Measurements from ENCODE around the gene SLCO3A1.

Gene SLCO3A1

DNA sequence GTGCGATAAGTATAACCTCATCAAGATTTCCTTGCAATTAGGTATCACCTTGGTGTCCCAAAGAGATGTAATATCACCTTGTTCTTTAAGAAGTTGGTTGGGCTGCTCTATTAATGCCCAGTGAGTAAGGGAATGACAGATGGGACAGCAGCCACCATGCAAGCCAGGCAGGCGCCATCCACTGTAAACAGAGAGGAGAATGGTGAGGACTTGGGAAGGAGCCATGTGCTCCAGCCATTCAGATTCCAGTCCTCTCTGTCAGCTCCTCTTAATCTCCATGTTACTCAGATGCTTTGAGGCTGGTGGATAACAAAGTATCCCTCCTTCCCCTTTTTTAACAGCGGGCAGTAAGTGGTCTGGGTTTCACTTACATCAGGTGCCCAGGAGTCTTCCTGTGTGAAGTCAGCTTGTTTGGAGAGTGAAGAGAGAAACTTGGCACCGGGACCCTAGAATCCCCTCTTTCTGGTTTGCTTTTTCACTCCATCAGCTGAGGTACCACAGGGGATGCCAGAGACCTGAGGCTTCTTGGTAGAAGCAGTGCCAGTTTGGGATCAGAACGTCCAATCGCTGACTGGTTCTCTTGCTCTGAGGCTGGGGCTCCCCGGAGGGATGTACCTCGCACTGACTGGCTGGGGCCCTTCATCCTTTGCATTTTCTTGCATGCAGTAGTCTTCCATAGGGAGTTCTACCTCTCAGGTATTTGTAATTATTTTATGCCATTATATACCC lies 29.5 kb downstream of the SLCO3A1 start:
- no peak for DNase-seq (ENCODE audit: low read depth)

DNA sequence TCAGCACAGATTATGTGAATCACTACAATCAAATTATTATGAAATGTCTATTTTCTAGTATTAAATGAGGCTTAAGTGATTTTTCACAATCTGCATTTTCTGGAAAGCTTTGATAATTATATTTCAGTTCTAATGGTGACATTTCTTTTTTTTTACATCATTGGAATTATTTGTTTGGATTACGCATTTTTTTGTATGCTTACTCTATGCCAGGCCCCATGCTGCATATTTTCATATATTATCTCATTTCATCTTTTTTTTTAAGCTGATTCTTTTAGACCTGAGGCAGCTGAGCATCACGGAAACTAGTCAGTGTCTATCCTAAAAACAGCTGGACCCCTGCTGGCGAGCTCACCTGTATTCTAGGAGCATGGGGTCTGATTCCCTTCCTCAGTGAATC lies 31.1 kb downstream of the SLCO3A1 start:
- no peak for DNase-seq (ENCODE audit: low read depth)

DNA sequence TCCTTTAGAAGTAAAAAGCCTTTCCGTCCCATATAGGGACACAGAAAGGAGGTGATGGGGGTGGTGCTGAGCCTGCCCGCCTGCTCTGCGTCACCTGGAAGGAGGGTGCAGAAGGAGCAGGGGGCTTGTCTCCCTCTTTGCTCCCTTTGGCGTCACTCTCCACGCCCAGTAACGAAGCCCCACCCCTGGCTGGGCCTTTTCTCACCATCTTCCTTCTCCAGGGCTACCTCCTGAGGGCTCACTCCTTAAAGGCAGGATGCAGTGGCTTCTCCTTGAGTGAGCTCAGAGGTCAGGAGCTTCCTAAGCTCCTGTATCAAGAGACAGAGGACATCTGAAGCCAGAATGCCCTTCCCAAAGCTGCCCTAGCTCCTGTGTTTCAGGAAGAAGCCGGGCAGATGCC lies 31.5 kb downstream of the SLCO3A1 start:
- DNase-seq (ENCODE audit: low read depth), result no peak

DNA sequence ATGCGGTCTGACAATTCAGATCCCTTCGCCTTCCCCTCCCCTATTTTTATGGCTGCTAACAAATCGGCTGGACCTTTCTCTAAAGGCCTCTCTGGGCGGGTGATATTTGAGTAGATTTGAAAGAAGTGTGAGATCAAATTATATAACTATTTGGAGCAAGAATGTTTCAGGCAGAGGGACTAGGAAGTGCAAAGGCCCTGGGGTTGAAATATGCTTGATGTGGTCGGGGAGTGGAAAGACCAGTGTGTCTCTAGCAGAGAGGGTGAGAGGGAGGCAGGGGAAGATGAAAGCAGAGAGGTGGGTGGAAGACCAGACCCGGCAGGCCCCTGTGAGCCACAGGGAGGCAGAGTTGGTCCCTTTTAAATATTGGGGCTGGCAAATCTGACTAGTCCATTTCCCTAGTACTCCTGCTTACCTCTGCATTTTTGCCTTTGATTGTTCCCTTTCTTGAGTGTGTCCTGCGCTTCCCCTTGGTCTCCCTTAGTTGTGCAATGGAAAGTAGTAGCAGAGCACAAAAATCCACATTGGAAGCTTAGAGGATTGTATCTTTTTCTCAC lies 32.3 kb downstream of the SLCO3A1 start:
- no peak for DNase-seq (ENCODE audit: low read depth)

DNA sequence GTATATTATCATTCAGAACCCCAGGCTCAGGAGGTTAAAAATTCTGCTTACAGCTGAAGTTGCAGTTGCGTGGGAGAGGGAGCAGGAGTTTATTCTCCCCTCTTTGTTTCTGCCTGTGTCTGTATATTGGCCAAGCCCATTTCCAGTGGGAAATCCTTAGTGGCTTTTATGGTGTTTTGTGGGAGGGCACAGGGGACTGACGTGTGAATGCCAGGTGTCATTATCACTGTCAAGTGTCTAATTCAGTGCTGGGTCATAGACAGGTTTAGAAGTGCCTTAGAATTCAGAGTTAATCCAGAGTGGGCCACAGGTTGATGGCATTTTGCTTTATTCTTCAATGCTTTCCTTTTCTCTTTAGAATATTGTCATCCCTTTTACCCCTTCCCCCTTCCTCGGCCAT lies 33.4 kb downstream of the SLCO3A1 start:
- no peak for DNase-seq (ENCODE audit: low read depth)

DNA sequence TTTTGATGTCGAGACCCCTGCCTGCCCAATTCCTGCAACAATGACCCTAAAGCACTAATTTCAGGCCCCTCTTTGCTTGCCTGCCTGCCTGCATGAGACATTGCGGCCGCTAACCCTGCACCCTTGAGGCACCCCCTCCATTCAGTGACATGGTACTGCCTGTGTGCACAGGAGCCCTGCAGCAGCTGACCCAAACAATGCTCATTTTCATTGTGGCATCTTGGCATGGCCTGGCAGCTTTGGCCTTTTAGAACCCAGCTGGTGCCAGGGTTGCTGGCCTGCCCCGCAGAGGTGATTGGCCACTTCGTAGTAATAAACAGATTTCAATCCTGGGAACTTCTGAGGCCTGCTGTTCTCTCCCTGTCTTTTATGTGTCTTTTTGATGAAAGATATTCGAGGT lies 33.8 kb downstream of the SLCO3A1 start:
- no peak for DNase-seq (ENCODE audit: low read depth)

DNA sequence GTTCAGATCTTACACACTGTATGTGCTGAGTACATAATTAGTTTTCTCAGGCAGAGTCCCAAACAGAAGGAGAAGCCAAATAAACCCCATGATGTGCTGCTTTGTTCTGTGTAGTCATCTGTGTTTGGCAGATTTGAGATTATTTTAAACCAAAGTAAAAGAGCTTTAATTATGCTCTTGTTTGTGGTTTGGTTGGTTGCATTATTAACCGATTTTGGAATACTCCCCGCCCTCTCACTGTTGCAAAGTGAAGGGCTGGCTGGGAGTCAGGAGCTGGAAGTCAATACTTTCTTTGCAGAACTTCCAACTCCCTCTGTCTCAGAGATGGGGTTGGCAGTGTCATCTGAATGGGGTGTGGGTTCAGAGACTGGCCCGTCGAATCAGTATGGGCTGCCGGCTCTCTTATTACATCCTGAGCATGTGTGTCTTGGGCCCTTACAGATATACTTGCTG lies 34.4 kb downstream of the SLCO3A1 start:
- DNase-seq (ENCODE audit: low read depth), result no peak

DNA sequence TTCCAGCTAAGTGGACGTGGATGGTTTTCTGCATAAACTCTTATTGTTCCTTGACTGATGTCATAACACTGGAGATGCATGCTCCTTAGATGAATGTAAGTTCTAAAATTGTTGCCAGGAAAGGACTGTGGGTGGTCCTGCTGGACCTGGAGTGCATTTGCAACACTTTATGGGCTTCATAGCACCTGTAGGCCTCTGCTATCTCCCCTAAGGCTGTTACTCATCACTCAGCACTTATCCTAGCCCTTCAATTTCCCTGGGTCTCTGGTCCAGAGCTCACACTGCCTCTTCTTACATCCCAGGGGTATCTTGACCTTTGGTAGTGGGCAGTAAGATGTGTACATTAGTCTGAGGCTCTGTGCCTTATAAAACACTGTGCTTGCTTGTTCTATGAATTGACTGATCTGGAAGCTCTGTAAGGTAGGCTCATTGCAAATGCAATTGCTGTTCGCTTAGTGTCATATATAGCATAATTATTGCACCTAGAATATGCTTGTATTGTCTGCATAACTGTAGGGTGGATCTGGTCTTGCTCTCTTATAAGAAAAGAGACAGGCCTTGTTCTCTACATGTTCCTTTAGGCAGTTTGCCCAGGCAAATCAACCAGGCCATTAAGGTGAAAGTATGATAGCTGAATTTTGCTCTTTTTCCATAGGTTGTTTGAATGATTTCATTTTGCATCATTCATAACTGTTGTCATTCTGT lies 35.8 kb downstream of the SLCO3A1 start:
- DNase-seq (ENCODE audit: low read depth), result no peak

DNA sequence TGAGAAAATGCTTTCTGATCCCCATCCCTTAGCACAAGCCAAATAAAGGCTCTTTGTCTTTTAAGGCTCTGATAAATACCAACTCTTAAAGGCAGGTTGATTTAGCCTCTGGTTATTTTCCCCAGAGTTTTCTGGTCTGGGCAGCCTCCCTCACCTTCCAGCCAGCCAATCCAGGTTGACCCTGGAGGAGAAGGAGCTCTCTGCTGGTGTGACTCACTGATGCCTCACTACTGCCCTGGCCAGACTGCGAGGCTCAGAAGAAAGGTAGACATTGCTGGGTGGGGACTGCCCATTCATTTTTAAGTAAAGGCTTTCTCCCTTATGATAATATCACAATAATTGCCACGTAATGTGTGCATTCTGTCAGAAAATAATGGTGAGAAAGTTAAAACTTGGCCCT lies 37.1 kb downstream of the SLCO3A1 start:
- DNase-seq (ENCODE audit: low read depth), result no peak

DNA sequence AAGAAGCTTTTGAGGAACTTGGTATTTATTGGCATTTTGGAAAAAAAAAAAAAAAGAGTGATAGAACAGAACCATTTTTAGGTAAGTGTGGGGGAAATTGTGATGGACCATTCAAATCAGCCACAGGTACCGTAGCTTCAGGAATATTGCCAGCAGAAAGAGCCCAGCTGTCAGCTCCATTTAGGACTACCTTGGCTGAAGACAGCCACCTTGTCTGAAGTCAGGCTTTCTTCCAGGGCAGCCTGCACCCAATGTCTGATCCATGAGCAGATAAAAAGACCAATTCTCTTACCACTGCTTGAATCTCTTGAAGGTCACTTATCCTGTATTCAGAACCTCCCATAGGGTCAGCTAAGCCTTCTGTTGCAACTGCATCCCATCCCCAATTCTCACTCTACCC lies 37.6 kb downstream of the SLCO3A1 start:
- DNase-seq (ENCODE audit: low read depth), result no peak

DNA sequence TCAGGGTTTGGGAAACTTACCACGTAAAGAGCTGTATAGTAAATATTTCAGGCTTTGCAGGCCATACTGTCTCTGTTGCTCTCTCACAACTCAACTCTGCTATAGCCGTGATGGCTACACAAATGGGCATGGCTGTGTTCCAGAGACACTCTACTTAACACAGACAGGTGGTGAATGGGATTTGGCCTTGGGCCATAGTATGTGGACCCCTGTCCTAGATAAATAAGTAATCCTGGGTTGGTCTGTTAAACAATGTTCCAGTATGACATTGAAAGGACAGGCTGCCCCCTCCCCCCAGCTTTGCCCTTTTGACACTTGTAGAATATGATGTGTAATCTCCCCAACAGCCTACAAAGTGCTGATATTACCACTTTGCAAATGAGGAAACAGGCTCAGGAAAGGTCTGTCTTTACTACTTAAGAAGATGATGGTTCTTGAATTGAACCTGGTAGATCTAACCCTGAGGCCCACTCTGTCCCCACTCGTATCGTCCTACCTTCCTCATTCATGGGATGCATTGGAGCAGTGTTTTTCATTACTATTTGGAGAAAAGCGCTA lies 38.4 kb downstream of the SLCO3A1 start:
- no peak for DNase-seq (ENCODE audit: low read depth)

DNA sequence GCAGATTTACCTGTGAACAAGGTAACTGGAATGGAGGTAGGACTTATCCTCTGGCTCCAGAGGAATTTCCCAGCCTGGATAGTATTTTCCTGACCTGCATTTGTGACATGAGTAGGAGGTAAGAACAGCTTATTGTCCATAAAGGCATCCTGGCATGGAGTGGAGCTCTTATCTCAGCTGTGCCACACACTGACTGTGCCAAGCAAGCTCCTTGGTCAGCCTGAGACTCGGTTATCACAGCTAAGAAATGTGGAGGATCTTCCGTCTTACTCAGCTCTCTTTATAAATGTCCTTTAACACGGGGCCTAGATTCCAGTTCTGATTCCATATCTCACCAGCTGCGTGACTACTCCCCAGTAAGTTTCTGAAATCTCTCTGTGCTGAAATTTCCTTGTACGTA lies 38.9 kb downstream of the SLCO3A1 start:
- DNase-seq (ENCODE audit: low read depth), result no peak

DNA sequence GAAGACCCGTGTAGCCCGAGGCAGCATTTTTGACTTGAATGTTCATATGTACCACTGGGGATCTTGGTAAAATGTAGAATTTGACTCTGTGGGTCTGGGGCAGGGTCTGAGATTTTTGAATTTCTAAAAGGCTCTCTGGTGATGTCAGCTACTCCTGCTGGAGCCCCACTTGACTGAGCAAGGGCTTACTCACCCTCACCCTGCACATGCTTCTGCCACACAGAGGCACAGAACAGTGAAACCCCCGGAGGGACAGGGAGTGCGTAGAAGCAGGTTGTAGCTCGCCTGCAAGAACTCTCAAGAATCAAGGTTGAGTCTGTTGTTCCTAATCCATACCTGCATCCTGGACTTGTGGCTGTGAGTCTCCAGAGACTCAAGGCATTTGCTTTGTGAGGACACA lies 41.1 kb downstream of the SLCO3A1 start:
- no peak for DNase-seq (ENCODE audit: low read depth)

DNA sequence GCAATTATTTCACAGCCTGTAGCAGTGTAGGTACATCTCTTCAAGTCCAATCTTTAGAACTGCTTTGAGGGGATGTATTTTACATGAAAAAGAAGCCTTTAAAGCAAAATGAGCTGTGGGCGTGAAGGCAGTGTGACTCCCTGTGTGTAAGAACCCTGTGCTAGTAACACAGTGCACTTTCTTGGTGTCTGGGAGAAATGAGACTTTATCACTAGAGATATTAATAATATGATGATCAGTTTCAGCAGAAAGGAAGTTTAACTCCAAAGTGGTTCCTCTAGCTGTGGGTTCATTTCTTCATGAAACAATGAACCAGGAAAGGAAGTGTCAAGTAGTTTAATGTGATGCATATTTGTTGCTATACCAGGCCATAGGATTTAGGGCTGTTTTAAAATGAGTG lies 41.5 kb downstream of the SLCO3A1 start:
- no peak for DNase-seq (ENCODE audit: low read depth)

DNA sequence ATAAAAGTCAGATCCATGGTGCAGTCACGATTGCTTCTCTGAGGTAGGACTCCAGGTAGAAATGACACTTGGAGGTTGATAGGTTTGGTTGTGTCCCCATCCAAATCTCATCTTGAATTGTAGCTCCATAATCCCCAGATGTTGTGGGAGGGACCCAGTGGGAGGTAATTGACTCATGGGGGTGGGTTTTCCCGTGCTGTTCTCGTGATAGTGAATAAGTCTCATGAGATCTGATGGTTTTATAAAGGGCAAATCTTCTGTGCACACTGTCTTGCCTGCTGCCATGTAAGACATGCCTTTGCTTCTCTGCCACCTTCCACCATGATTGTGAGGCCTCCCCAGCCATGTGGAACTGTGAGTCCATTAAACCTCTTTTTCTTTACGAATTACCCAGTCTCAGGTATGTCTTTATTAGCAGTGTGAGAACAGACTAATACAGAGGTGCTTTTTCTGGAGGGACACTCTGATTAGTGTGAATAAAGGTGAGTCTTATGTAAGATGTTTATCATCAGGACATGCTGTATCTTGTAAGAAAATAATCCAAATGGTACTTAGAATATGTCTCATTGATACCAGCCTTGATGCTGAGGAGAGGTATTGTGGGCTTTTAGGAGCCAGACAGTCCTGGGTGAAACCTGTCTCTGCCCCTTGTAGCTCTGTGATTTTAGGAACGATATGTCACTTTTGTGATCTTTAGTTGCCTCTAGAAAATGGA lies 43.0 kb downstream of the SLCO3A1 start:
- DNase-seq (ENCODE audit: low read depth), result no peak

DNA sequence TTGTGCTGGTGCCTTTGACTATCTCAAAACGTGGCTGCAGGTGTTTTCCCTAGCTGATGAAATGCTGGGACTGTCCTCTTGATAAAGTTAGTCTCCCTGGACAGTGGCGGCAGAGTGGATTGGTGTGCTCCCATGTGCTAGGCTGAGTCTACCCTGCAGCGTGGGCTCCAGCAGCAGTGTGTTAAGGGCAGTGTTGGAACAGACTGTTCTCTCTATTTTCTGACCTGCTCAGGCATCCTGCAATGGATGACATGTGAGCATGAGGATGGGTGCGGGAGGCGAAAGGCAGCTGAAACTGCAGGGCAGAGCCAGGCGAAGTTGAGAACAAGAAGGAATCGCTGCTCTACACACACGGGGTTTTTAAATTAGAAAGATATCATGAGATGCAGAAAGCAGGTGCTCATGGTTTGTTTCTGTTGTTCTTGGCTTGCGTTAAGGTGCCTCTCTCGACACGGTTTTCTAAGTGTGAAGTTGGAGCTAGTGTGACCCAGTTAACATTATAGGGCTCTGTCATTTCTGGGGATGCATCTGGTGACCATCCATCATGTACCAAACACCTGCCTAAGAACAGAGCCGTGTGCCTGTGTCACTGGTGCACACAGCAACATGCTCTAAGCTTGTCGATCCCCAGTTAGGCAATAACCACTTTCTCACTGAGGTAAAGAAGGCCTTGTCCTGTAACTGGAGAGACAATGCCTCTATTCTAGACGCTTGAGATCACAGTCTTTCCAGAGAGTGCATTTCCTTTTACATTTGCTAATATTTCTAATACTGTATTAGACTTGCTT lies 44.3 kb downstream of the SLCO3A1 start:
- DNase-seq (ENCODE audit: low read depth), result no peak

DNA sequence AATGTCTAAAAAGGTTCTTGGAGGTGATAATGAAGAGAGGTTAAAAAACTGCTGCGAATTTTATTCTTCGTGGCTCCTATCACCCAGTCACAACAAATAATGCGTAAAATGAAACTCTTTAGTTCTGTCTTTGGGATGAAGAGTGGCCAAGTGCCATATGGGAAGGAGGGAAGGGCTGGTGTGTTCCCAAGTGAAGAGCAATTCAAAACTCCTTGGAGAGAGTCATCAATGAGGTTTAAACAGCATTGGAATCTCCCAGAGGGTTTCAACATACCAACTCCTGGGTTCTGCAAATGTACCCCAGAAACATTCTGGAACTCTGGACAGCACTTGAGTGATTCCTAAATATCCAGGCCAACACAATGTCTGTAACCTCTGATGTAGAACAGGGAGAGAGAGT lies 45.3 kb downstream of the SLCO3A1 start:
- DNase-seq (ENCODE audit: low read depth), result no peak

DNA sequence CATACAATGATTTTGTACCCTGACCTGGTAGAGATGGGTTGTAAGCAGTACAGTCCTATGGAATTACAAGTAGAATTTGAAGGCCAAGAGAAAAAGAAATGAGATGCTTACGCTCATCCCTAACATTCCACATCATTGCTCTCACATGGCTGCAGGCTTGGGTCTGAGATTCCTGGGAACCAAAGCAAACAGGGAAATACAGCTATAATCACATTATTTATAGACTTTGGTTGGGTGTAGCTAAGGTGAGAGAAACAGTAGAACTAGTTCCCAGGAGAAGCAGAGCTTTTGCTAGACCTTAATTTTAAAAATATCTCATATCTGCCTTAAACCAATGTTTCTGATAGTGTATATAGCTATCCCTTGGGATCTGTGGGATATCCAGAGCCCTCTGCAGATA lies 51.4 kb downstream of the SLCO3A1 start:
- DNase-seq (ENCODE audit: low read depth), result no peak

DNA sequence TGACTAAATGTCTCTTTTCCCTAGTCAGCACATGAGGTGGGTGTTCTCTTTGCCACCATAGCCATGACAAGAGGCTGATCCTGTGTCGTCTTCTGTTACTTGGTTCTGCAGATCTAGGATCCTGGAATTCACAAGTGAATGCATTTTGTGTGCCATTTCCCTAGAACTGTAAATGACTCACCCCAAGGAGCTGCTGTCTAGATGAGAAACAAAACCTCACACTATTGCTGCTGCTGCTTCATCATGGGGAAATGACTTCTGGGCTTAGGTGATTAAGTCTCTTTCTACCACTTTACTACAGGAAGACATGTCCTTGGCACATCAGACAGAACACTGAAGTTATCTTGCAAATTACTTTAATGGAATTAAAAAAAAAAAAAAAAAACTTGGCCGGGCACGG lies 54.9 kb downstream of the SLCO3A1 start:
- DNase-seq (ENCODE audit: low read depth), result no peak

DNA sequence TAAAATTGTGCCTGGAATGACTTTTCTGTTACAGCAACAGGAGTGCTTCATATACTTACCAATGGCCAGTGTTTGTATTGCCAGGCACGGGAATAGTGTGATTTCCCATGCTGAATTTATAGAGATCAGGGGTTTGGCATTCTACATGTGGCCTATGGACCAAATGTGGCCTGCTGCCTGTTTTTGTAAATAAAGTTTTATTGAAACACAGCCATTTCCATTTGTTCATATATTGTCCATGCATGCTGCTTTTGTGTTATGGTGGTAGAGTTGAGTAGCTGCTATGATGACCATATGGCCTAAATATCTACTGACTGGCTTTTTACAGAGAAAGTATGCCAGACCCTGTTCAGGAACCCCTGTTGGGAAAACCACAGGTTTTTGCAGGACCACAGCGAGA lies 55.6 kb downstream of the SLCO3A1 start:
- DNase-seq (ENCODE audit: low read depth), result no peak

DNA sequence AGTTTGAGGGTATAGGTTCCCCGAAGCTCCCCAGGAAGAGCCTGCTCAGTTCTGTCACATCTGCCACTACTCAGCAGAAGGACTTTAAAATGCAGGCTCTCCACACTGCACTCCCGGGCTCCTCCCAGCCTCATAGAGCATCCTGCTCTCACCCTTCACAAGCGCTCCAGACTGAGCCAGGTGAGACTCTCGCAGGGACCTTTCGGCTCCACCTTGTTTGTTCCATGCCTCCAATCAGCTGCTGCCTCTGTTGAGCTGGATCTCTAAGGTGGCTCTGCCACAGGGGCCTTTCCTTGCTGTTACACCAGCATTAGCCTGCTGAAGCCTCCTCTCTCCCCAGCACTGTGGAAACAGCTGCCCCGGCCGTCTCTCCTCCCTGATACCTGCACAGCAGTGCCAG lies 56.1 kb downstream of the SLCO3A1 start:
- DNase-seq (ENCODE audit: low read depth), result no peak

DNA sequence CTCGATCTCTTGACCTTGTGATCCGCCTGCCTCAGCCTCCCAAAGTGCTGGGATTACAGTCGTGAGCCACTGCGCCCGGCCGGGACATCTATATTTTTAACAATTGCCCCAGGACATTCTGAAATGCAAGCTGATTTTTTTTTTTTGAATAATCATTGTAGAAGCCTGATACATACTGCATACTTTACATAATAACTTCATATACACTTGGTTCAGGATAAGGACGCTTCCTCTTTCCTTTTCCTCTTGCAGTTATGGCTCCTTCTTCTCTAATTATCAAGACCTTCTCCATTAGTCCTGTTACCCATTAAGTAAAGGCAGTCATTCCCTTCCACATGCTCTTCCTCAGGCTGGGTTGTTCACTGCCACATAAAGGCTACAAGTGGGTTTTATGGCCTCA lies 58.3 kb downstream of the SLCO3A1 start:
- no peak for DNase-seq (ENCODE audit: low read depth)
